Heart left ventricle (tissue), 13 donors: ENCODE data around the gene CIB4.

Source experiments
- POLR2A ChIP-seq, 2 donors: fragments of 450-650 bp; IDR thresholded peaks; one replicate each; pipeline ENCODE4 v1.6.1; 2017; ENCODE audit warnings: antibody characterized with exemption in 2 of 2, mild to moderate bottlenecking in 2 of 2, moderate library complexity in 2 of 2
- TF ChIP-seq, protein P1 (sequence below), 12 donors: fragments of 200-600 bp; sonication (generic) in 4 of 12; IDR thresholded peaks; one replicate each; pipeline versions ENCODE4 v1.5.0 to v1.8.0; 2018 to 2022; ENCODE audit warnings: antibody characterized with exemption in 12 of 12, mild to moderate bottlenecking in 5 of 12
- donor health status: ischemic (EF 13 %, LVEDD 7.1; RV severe dilation, severe dysfunction).
- donor health status: DM: no; HTN: yes; CAD: no.
- donor health status: DM: no; HTN: no; CAD: no.
- donor health status: ischemic (EF 25% LVEDD 6.9; RV normal size, moderate dysfunction).
- donor health status: ischemic (EF 25% LVEDD 5.7; RV mildly dilated, moderate dysfunction).
- donor health status: ischemic (EF 35%, LVEDD 5.7; RV mildly dilated, moderate dysfunction).
- donor health status: nonischemic (EF 11% LVEDD 7.7; RV severe dilation, severe dysfunction).
- donor health status: DM: yes; HTN: yes; CAD: no.
- donor health status: PGD.
- donor health status: ischemic (EF 29% LVEDD 5.4; RV normal size, mild dysfunction).
- donor health status: nonischemic (EF 23%, LVEDD 6.1; RV moderate dilation, normal function).

DNA sequence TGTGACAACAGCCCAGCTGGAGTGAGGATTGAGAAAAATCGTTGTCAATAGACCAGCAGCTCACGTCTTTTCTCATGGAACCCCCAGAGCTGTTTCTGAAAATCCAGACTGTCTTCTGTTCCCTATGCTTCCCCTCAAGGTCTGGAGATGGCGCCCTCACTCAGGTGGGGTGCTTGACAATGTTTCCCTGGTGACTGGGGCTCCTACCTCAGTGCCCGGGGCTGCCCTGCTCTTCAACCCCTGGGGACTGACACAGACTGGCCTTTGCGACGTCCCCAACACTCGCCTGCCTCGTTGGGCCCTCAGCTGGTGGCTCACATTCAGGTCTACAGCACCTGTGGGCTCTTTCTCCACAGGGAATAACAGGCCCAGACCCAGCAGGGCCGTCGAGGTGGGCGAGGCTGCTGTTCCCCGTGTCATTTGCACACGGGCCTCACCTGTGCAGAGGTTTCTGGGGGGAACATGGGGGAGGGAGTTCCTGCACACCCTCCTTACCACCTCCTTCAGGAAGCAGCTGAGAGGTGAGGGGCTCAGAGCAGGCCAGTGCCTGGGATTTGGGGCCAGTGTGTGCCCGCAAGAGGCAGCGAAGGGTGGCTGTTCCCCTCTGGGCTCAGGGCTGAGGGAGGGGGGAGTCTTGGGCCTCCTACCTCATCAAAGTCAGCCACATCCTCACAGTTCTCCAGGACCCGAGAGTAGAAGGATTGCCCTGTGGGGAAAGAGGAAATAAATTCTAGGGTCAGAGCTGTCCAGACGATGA lies 103.9 kb downstream of the CIB4 start:
- no peak for TF ChIP-seq POLR2A (IDR thresholded peaks at IDR 0.05)
- TF ChIP-seq, protein P1, sequence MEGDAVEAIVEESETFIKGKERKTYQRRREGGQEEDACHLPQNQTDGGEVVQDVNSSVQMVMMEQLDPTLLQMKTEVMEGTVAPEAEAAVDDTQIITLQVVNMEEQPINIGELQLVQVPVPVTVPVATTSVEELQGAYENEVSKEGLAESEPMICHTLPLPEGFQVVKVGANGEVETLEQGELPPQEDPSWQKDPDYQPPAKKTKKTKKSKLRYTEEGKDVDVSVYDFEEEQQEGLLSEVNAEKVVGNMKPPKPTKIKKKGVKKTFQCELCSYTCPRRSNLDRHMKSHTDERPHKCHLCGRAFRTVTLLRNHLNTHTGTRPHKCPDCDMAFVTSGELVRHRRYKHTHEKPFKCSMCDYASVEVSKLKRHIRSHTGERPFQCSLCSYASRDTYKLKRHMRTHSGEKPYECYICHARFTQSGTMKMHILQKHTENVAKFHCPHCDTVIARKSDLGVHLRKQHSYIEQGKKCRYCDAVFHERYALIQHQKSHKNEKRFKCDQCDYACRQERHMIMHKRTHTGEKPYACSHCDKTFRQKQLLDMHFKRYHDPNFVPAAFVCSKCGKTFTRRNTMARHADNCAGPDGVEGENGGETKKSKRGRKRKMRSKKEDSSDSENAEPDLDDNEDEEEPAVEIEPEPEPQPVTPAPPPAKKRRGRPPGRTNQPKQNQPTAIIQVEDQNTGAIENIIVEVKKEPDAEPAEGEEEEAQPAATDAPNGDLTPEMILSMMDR (IDR thresholded peaks at IDR 0.05) = no peak
